Adipose tissue (tissue), 3 donors: ENCODE results near the gene ANKRD55. TPM values are rescaled to one million over a fixed set of nuclear protein-coding genes. Genes with fewer than 3 reads are reported as not detected.
"Not testable (repeated sequence)": the region's sequence is repeated elsewhere in the genome, so short reads cannot be mapped to it uniquely, and the experiment has no call there.

Source experiments
- H3K27ac ChIP-seq: one replicate; pipeline ENCODE4 v1.5.1; 2013; ENCODE audit warnings: low read depth, low read length
- WGBS, 3 donors: extraction: QIAGEN DNeasy Blood & Tissue Kit; methylation state at CpG; one replicate each; pipeline ENCODE4 v1.1.7; 2013; 5-methylcytosine and 5-hydroxymethylcytosine counted together
- polyA plus RNA-seq, 3 donors: library from polyadenylated mRNA; stranded (reverse); fragments of 200-250 nt; gene quantifications; one replicate each; pipeline ENCODE4 v1.2.3, GENCODE V29; 2013
- donor health status: healthy with polysubstance abuse.
- donor health status: Bipolar disorder and iron deficiency.
- donor health status: healthy.

The ANKRD55 gene
- polyA plus RNA-seq, 3 donors, result 0.07 to 0.34 (median 0.20) TPM

GRCh38 chr5:56158331-56158960 lies 74.7 kb downstream of the ANKRD55 start:
- no peak overlapping the region for H3K27ac ChIP-seq
- WGBS, 3 donors, result 90 to 95% (median 92%) methylated on average over 4 of the region's 4 CpGs

GRCh38 chr5:56157191-56157621 lies 75.9 kb downstream of the ANKRD55 start:
- WGBS, 3 donors, result 74 to 94% (median 77%) methylated on average over 5 of the region's 5 CpGs
- not testable (repeated sequence) for H3K27ac ChIP-seq

- H3K27ac ChIP-seq, result not testable (repeated sequence)
- 67 to 69% (median 69%) methylated on average over 6 of the region's 6 CpGs for WGBS, 3 donors
These were observed 76.4 kb downstream of the ANKRD55 start for GRCh38 chr5:56156585-56157190.

GRCh38 chr5:56155992-56156584 lies 77.0 kb downstream of the ANKRD55 start:
- no peak overlapping the region for H3K27ac ChIP-seq
- 56 to 89% (median 63%) methylated on average over 4 of the region's 4 CpGs for WGBS, 3 donors

DNA sequence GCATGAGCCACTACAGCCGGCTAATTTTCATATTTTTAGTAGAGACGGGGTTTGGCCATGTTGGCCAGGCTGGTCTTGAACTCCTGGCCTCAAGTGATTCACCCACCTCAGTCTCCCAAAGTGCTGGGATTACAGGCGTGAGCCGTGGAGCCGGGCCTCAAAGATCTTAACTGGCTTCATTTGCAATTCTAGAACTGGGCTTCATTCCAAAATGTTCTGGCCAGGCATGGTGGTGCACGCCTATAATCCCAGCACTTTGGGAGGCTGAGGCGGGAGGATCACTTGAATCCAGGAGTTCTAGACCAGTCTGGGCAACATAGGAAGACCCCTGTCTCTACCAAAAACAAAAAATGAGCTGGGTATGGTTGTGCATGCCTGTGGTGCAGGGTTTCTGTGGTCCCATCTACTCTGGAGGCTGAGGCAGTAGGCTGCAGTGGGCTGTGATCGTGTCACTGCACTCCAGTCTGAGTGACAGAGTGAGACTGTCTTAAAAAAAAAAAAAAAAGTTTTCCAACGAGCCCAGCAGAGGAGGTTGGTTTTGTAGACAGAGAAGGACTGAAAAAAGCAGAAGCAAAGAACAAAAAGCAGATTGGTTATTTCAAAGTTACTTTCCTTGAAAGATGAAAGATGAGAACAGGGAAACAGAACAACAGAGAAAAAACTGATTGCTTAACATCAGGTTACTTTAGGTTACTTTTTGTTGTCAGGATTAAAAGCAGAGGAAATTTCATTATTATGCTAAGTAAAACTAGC lies 78.2 kb downstream of the ANKRD55 start:
- H3K27ac ChIP-seq, result no peak overlapping the region
- 71 to 83% (median 76%) methylated on average over 9 of the region's 9 CpGs for WGBS, 3 donors

DNA sequence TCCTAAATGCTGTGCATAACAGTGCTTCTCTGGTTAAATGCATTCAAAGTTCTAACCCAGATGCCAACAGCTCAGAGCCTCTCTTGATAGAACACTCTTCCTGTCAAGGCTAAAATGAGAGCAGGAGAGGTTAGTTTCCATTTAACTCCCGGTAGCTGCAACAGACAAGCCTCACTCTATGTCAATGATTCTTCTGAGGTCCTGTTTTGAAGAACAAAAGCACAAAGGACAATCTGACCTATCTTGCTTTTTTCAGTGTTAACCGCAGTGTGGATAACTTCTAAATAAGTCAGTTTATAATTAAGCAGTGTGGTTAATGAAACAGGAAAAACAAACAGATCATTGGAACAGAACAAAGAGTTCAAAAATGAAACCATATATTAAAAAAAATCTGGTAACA lies 80.7 kb downstream of the ANKRD55 start:
- H3K27ac ChIP-seq, result no peak overlapping the region
- WGBS, 3 donors, result 14 to 45% (median 44%) methylated on average over 2 of the region's 2 CpGs

DNA sequence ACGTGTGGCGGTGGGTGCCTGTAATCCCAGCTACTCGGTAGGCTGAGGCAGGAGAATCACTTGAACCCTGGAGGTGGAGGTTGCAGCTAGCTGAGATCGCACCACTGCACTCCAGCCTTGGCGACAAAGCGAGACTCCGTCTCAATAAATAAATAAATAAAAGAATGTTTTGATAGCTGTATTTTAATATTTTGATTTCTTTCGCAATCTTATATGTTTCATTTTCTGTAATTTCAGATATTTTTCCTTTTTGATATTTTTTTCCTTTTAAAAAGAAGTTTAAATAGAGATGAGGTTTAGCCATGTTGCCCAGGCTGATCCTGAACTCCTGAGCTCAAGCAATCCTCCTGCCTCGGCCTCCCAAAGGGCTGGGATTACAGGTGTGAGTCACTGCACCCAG lies 82.4 kb downstream of the ANKRD55 start:
- WGBS, 3 donors, result 94 to 98% (median 97%) methylated on average over 9 of the region's 9 CpGs
- H3K27ac ChIP-seq, result not testable (repeated sequence)

- 55 to 74% (median 73%) methylated on average over 4 of the region's 4 CpGs for WGBS, 3 donors
- no peak overlapping the region for H3K27ac ChIP-seq
These were observed 84.6 kb downstream of the ANKRD55 start for GRCh38 chr5:56148453-56148971.

- no peak overlapping the region for H3K27ac ChIP-seq
- 52 to 85% (median 66%) methylated on average over 4 of the region's 4 CpGs for WGBS, 3 donors
These were observed 85.4 kb downstream of the ANKRD55 start for GRCh38 chr5:56147659-56148230.

GRCh38 chr5:56147106-56147505 lies 86.0 kb downstream of the ANKRD55 start:
- no peak overlapping the region for H3K27ac ChIP-seq

DNA sequence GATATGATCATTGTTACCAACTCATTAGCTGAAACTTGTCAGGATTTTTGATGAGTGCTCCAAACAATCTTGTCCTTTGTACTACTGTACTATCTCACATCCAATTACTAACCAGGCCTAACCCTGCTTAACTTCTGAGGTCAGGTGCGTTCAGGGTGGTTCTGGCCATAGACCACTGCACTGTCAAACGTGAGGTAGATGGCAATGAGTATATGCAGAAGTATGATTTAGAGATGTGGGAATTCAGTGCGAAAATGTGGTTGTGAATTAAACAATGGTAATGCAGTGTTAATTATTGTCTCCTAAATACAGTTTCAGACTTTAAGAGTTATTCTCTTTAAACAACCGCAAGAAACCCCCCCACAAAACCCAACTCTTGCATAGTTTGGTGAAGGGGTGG lies 86.5 kb downstream of the ANKRD55 start:
- H3K27ac ChIP-seq, result no peak overlapping the region
- WGBS, 3 donors, result 89 to 95% (median 92%) methylated on average over 4 of the region's 4 CpGs

DNA sequence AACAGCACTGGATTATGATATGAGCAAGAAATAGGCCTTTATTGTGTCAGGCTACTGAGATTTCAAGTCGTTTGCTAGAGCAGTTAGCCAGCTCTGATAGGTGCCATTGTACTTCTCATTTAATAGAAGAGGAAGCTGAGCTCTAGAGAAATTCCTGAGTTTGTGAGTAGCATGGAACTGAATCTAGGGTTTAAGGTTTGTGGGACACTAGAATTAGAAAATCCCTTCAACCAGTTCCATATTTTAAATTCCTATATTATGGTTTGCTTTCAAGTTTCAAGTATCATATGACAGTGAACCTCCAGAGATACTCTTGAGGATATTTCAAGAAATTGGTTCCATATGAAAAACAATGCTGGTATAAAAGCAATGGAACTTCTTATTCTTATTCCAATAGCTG lies 87.6 kb downstream of the ANKRD55 start:
- WGBS, 3 donors, result 43 to 57% (median 50%) methylated on average over 1 of the region's 1 CpG
- no peak overlapping the region for H3K27ac ChIP-seq

- no peak overlapping the region for H3K27ac ChIP-seq
- 60 to 78% (median 71%) methylated on average over 1 of the region's 1 CpG for WGBS, 3 donors
These were observed 88.0 kb downstream of the ANKRD55 start for GRCh38 chr5:56145106-56145505.

DNA sequence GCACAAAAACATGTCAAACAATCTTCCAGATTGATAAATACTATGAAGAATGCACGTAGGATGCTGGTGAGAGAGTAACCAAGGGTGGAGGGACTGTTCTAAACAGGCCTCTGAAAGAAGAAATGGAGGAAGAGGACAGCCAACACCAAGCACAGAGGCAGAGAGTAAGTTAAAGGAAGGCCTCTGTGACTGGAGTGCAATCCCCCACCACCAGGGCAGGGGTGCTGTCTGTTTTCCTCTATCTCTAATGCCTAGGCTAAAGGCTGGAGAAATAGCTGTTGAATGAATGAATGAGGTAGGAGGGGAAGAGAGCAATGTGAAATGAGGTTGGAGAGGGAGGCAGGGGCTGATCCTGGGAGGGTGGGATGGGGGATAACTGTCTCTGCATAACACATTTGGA lies 88.9 kb downstream of the ANKRD55 start:
- no peak overlapping the region for H3K27ac ChIP-seq
- WGBS, 3 donors, result 88 to 94% (median 89%) methylated on average over 1 of the region's 1 CpG

GRCh38 chr5:56143373-56143714 lies 89.8 kb downstream of the ANKRD55 start:
- WGBS, 3 donors, result 58 to 99% (median 90%) methylated on average over 2 of the region's 2 CpGs
- no peak overlapping the region for H3K27ac ChIP-seq

- H3K27ac ChIP-seq, result no peak overlapping the region
- 37 to 88% (median 82%) methylated on average over 5 of the region's 5 CpGs for WGBS, 3 donors
These were observed 90.3 kb downstream of the ANKRD55 start for GRCh38 chr5:56142614-56143372.

GRCh38 chr5:56142233-56142613 lies 90.9 kb downstream of the ANKRD55 start:
- 82 to 95% (median 94%) methylated on average over 6 of the region's 6 CpGs for WGBS, 3 donors
- no peak overlapping the region for H3K27ac ChIP-seq

GRCh38 chr5:56140073-56140472 lies 93.1 kb downstream of the ANKRD55 start:
- WGBS, 3 donors, result 69 to 86% (median 78%) methylated on average over 3 of the region's 3 CpGs
- H3K27ac ChIP-seq, result no peak overlapping the region
